ENCODE measurements around the gene ERH.

ERH gene

GRCh38 chr14:69387311-69387710, 10.8 kb downstream of the ERH start:
- TF ChIP-seq CTCF (IDR thresholded peaks at IDR 0.05; ENCODE audit: low read depth, low read length, missing control alignments) = no peak
- in situ Hi-C loops (cut with HindIII; ENCODE audit: low sequenced_read_pairs) = no loop called here
- peak; percentile 15 for DNase-seq (ENCODE audit: low read depth)
- H3K4me3 ChIP-seq (ENCODE audit: low read depth, low read length) = no peak overlapping the region

- TF ChIP-seq CTCF (IDR thresholded peaks at IDR 0.05; ENCODE audit: low read depth, low read length, missing control alignments) = no peak
- in situ Hi-C loops (cut with HindIII; ENCODE audit: low sequenced_read_pairs) = no loop called here
- no peak overlapping the region for H3K4me3 ChIP-seq (ENCODE audit: low read depth, low read length)
- no peak for DNase-seq (ENCODE audit: low read depth)
Measured at GRCh38 chr14:69378274-69378673, 19.8 kb downstream of the ERH start.

GRCh38 chr14:69376439-69376838, 21.7 kb downstream of the ERH start:
- no peak for TF ChIP-seq CTCF (IDR thresholded peaks at IDR 0.05; ENCODE audit: low read depth, low read length, missing control alignments)
- in situ Hi-C loops (cut with HindIII; ENCODE audit: low sequenced_read_pairs) = no loop called here
- H3K4me3 ChIP-seq (ENCODE audit: low read depth, low read length) = no peak overlapping the region
- DNase-seq (ENCODE audit: low read depth) = no peak

GRCh38 chr14:69375722-69376121, 22.4 kb downstream of the ERH start:
- no peak overlapping the region for H3K4me3 ChIP-seq (ENCODE audit: low read depth, low read length)
- in situ Hi-C loops (cut with HindIII; ENCODE audit: low sequenced_read_pairs) = no loop called here
- TF ChIP-seq CTCF (IDR thresholded peaks at IDR 0.05; ENCODE audit: low read depth, low read length, missing control alignments) = no peak
- no peak for DNase-seq (ENCODE audit: low read depth)

GRCh38 chr14:69375182-69375581, 22.9 kb downstream of the ERH start:
- H3K4me3 ChIP-seq (ENCODE audit: low read depth, low read length) = no peak overlapping the region
- DNase-seq (ENCODE audit: low read depth) = no peak
- TF ChIP-seq CTCF (IDR thresholded peaks at IDR 0.05; ENCODE audit: low read depth, low read length, missing control alignments) = no peak
- in situ Hi-C loops (cut with HindIII; ENCODE audit: low sequenced_read_pairs) = no loop called here

- no peak overlapping the region for H3K4me3 ChIP-seq (ENCODE audit: low read depth, low read length)
- no peak for DNase-seq (ENCODE audit: low read depth)
- no peak for TF ChIP-seq CTCF (IDR thresholded peaks at IDR 0.05; ENCODE audit: low read depth, low read length, missing control alignments)
- in situ Hi-C loops (cut with HindIII; ENCODE audit: low sequenced_read_pairs) = no loop called here
Measured at GRCh38 chr14:69374235-69374634, 23.9 kb downstream of the ERH start.

GRCh38 chr14:69373104-69373503, 25.0 kb downstream of the ERH start:
- no peak for TF ChIP-seq CTCF (IDR thresholded peaks at IDR 0.05; ENCODE audit: low read depth, low read length, missing control alignments)
- H3K4me3 ChIP-seq (ENCODE audit: low read depth, low read length) = no peak overlapping the region
- DNase-seq (ENCODE audit: low read depth) = no peak
- in situ Hi-C loops (cut with HindIII; ENCODE audit: low sequenced_read_pairs) = no loop called here
